Liver (tissue), 9 donors: ENCODE results near the gene ARMH3. TPM values are rescaled to one million over a fixed set of nuclear protein-coding genes. Genes with fewer than 3 reads are reported as not detected.

Experiments used
- DNase-seq: peaks from one replicate; pipeline ENCODE4 v3.0.0-alpha.2; 2017; ENCODE audit warnings: low spot score
- H3K27ac ChIP-seq, 2 donors: one replicate each; pipeline ENCODE4 v1.7.0; 2013; ENCODE audit warnings: inconsistent platforms in 2 of 2, low read length in 2 of 2, control low read depth in 1 of 2, low read depth in 1 of 2, mild to moderate bottlenecking in 1 of 2
- H3K27me3 ChIP-seq, 4 donors: one replicate each; pipeline versions ENCODE4 v1.6.1 to v1.7.0; 2013; ENCODE audit warnings: low read length in 3 of 4, inconsistent platforms in 1 of 4, mild to moderate bottlenecking in 1 of 4, moderate library complexity in 1 of 4; ENCODE audit not compliant: control insufficient read depth in 4 of 4, insufficient read depth in 4 of 4
- H3K36me3 ChIP-seq, 4 donors: one replicate each; pipeline versions ENCODE4 v1.6.1 to v1.7.0; 2013; ENCODE audit warnings: low read length in 3 of 4, mild to moderate bottlenecking in 3 of 4, low read depth in 1 of 4, moderate library complexity in 1 of 4; ENCODE audit not compliant: control insufficient read depth in 4 of 4, insufficient read depth in 3 of 4
- H3K4me1 ChIP-seq, 4 donors: one replicate each; pipeline versions ENCODE4 v1.6.1 to v1.7.0; 2013; ENCODE audit warnings: low read length in 3 of 4, mild to moderate bottlenecking in 3 of 4, moderate library complexity in 1 of 4; ENCODE audit not compliant: control insufficient read depth in 4 of 4, insufficient read depth in 4 of 4
- H3K4me3 ChIP-seq, 3 donors: one replicate each; pipeline versions ENCODE4 v1.6.1 to v1.7.0; 2013; ENCODE audit warnings: low read length in 3 of 3, control low read depth in 1 of 3, low read depth in 1 of 3, mild to moderate bottlenecking in 1 of 3
- H3K9ac ChIP-seq, 2 donors: one replicate each; pipeline ENCODE4 v1.7.0; 2013; ENCODE audit warnings: low read length in 2 of 2, mild to moderate bottlenecking in 2 of 2, moderate library complexity in 2 of 2, control low read depth in 1 of 2, low read depth in 1 of 2
- H3K9me3 ChIP-seq, 4 donors: one replicate each; pipeline versions ENCODE4 v1.6.1 to v1.7.0; 2013; ENCODE audit warnings: low read length in 3 of 4; ENCODE audit not compliant: control insufficient read depth in 4 of 4
- EGR1 ChIP-seq, 2 donors: IDR thresholded peaks; 2 replicates each; pipeline ENCODE4 v1.6.1; 2016 to 2018; ENCODE audit warnings: antibody characterized with exemption in 2 of 2, low read depth in 2 of 2
- FOXA1 ChIP-seq: IDR thresholded peaks from 2 replicates; pipeline ENCODE4 v1.6.1; 2016; ENCODE audit warnings: antibody characterized with exemption
- FOXA2 ChIP-seq: IDR thresholded peaks from 2 replicates; pipeline ENCODE4 v1.6.1; 2016; ENCODE audit warnings: antibody characterized with exemption
- GABPA ChIP-seq, 2 donors: IDR thresholded peaks in 1 of 2; conservative IDR thresholded peaks in 1 of 2; 2 replicates each; pipeline ENCODE4 v1.6.1; 2016; ENCODE audit warnings: antibody characterized with exemption in 2 of 2, mild to moderate bottlenecking in 1 of 2, moderate library complexity in 1 of 2
- HNF4A ChIP-seq, 2 donors: conservative IDR thresholded peaks; 2 replicates each; pipeline ENCODE4 v1.6.1; 2016; ENCODE audit warnings: antibody characterized with exemption in 2 of 2, mild to moderate bottlenecking in 2 of 2
- HNF4G ChIP-seq: IDR thresholded peaks from 2 replicates; pipeline ENCODE4 v1.6.1; 2016; ENCODE audit warnings: antibody characterized with exemption
- JUND ChIP-seq, 2 donors: IDR thresholded peaks; 2 replicates each; pipeline ENCODE4 v1.6.1; 2016; ENCODE audit warnings: antibody characterized with exemption in 2 of 2
- NR2F2 ChIP-seq: IDR thresholded peaks from 2 replicates; pipeline ENCODE4 v1.6.1; 2016; ENCODE audit warnings: antibody characterized with exemption
- RAD21 ChIP-seq, 2 donors: IDR thresholded peaks; 2 replicates each; pipeline ENCODE4 v1.6.1; 2016; ENCODE audit warnings: antibody characterized with exemption in 2 of 2, mild to moderate bottlenecking in 2 of 2
- RXRA ChIP-seq, 2 donors: IDR thresholded peaks; 2 replicates each; pipeline ENCODE4 v1.6.1; 2017 to 2018; ENCODE audit warnings: antibody characterized with exemption in 2 of 2, mild to moderate bottlenecking in 1 of 2
- SP1 ChIP-seq: IDR thresholded peaks from 2 replicates; pipeline ENCODE4 v1.6.1; 2018; ENCODE audit warnings: antibody characterized with exemption, mild to moderate bottlenecking
- TAF1 ChIP-seq: conservative IDR thresholded peaks from 2 replicates; pipeline ENCODE4 v1.6.1; 2016; ENCODE audit warnings: antibody characterized with exemption, mild to moderate bottlenecking
- YY1 ChIP-seq: IDR thresholded peaks from 2 replicates; pipeline ENCODE4 v1.6.1; 2016; ENCODE audit warnings: antibody characterized with exemption, mild to moderate bottlenecking
- WGBS: extraction: QIAGEN DNeasy Blood & Tissue Kit; methylation state at CpG from one replicate; pipeline ENCODE4 v1.1.7; 2013; 5-methylcytosine and 5-hydroxymethylcytosine counted together
- polyA plus RNA-seq, 2 donors: library from polyadenylated mRNA; stranded (reverse) in 1 of 2; unstranded in 1 of 2; fragments of 200-250 nt in 1 of 2; fragments of >200 nt in 1 of 2; fragmentation: Nextera tagmentation in 1 of 2; extraction: Ambion mirVana in 1 of 2; gene quantifications; one replicate each; pipeline versions ENCODE4 v1.2.1 to v1.2.3, GENCODE V29; 2013 to 2015
- total RNA-seq, 2 donors: library from RNA; depleted of rRNA; stranded (reverse); fragments of >200 nt; gene quantifications; one replicate each; pipeline ENCODE4 v1.2.3, GENCODE V29; 2014
- TF ChIP-seq, protein P1 (sequence below): IDR thresholded peaks from 2 replicates; pipeline ENCODE4 v1.6.1; 2016; ENCODE audit warnings: antibody characterized with exemption, mild to moderate bottlenecking
- TF ChIP-seq, protein P2 (sequence below): IDR thresholded peaks from 2 replicates; pipeline ENCODE4 v1.6.1; 2016; ENCODE audit warnings: antibody characterized with exemption
- TF ChIP-seq, protein P3 (sequence below): IDR thresholded peaks from 2 replicates; pipeline ENCODE4 v1.6.1; 2016; ENCODE audit warnings: antibody characterized with exemption
- TF ChIP-seq, protein P4 (sequence below): IDR thresholded peaks from 2 replicates; pipeline ENCODE4 v1.6.1; 2016; ENCODE audit warnings: antibody characterized with exemption
- TF ChIP-seq, protein P5 (sequence below): fragments of 150-350 bp; IDR thresholded peaks from 2 replicates; pipeline ENCODE4 v1.5.1; 2017; ENCODE audit warnings: improper control_type of control experiment, low read depth, low read length; ENCODE audit not compliant: missing input control
- donor health status: healthy.
- donor health status: healthy.
- donor health status: healthy.
- donor health status: healthy.
- donor health status: healthy.

The ARMH3 gene
- total and polyA plus RNA-seq, 4 donors = 5.3 to 14.9 (median 9.2) TPM

DNA sequence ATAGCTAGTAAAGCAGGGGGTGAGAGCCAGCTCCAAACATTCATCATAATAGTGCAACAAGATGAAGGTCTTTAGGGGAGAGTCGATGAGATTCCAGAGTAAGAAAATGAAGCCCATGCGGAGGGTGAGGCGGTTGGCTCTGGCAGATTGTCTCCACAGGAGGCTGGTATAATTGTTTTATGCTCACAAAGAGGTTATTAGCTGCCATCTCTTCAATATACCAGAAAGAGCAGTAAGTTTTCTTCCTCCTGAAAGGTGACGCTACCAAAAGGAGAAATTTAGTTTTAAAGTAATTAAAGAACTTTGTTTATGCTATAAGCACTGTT lies 153.2 kb downstream of the ARMH3 start:
- Histone ChIP-seq H3K27ac (no peak overlapping the region), H3K4me1 (peaks cover 0 to 2% (median under 1%) of the 10 kb centered on the region in 4 donors), H3K9me3 (no peaks in the 10 kb centered on the region), H3K9ac (no peak overlapping the region), H3K27me3 (no peaks in the 10 kb centered on the region), H3K4me3 (no peak overlapping the region), H3K36me3 (peaks cover 0 to 2% (median under 1%) of the 10 kb centered on the region in 4 donors)
- WGBS = 97% methylated on average over 4 of the region's 4 CpGs
- TF ChIP-seq TAF1 (no peak), FOXA1 (no peak), EGR1 (IDR thresholded peaks at IDR 0.05; ENCODE audit: low read depth in 2 of 2) (no peak), FOXA2 (no peak), RAD21 (IDR thresholded peaks at IDR 0.05) (no peak), JUND (IDR thresholded peaks at IDR 0.05) (no peak), SP1 (no peak), GABPA (IDR thresholded peaks at IDR 0.05 in 1 of 2, conservative IDR thresholded peaks at IDR 0.05 in 1 of 2) (no peak), HNF4A (conservative IDR thresholded peaks at IDR 0.05) (no peak), NR2F2 (no peak), HNF4G (no peak), YY1 (no peak), RXRA (IDR thresholded peaks at IDR 0.05) (no peak)
- TF ChIP-seq, protein P1, sequence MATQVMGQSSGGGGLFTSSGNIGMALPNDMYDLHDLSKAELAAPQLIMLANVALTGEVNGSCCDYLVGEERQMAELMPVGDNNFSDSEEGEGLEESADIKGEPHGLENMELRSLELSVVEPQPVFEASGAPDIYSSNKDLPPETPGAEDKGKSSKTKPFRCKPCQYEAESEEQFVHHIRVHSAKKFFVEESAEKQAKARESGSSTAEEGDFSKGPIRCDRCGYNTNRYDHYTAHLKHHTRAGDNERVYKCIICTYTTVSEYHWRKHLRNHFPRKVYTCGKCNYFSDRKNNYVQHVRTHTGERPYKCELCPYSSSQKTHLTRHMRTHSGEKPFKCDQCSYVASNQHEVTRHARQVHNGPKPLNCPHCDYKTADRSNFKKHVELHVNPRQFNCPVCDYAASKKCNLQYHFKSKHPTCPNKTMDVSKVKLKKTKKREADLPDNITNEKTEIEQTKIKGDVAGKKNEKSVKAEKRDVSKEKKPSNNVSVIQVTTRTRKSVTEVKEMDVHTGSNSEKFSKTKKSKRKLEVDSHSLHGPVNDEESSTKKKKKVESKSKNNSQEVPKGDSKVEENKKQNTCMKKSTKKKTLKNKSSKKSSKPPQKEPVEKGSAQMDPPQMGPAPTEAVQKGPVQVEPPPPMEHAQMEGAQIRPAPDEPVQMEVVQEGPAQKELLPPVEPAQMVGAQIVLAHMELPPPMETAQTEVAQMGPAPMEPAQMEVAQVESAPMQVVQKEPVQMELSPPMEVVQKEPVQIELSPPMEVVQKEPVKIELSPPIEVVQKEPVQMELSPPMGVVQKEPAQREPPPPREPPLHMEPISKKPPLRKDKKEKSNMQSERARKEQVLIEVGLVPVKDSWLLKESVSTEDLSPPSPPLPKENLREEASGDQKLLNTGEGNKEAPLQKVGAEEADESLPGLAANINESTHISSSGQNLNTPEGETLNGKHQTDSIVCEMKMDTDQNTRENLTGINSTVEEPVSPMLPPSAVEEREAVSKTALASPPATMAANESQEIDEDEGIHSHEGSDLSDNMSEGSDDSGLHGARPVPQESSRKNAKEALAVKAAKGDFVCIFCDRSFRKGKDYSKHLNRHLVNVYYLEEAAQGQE = no peak
- TF ChIP-seq, protein P2, sequence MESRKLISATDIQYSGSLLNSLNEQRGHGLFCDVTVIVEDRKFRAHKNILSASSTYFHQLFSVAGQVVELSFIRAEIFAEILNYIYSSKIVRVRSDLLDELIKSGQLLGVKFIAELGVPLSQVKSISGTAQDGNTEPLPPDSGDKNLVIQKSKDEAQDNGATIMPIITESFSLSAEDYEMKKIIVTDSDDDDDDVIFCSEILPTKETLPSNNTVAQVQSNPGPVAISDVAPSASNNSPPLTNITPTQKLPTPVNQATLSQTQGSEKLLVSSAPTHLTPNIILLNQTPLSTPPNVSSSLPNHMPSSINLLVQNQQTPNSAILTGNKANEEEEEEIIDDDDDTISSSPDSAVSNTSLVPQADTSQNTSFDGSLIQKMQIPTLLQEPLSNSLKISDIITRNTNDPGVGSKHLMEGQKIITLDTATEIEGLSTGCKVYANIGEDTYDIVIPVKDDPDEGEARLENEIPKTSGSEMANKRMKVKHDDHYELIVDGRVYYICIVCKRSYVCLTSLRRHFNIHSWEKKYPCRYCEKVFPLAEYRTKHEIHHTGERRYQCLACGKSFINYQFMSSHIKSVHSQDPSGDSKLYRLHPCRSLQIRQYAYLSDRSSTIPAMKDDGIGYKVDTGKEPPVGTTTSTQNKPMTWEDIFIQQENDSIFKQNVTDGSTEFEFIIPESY = no peak
- TF ChIP-seq, protein P3, sequence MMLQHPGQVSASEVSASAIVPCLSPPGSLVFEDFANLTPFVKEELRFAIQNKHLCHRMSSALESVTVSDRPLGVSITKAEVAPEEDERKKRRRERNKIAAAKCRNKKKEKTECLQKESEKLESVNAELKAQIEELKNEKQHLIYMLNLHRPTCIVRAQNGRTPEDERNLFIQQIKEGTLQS = no peak
- TF ChIP-seq, protein P4, sequence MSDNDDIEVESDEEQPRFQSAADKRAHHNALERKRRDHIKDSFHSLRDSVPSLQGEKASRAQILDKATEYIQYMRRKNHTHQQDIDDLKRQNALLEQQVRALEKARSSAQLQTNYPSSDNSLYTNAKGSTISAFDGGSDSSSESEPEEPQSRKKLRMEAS = no peak
- no peak for DNase-seq

DNA sequence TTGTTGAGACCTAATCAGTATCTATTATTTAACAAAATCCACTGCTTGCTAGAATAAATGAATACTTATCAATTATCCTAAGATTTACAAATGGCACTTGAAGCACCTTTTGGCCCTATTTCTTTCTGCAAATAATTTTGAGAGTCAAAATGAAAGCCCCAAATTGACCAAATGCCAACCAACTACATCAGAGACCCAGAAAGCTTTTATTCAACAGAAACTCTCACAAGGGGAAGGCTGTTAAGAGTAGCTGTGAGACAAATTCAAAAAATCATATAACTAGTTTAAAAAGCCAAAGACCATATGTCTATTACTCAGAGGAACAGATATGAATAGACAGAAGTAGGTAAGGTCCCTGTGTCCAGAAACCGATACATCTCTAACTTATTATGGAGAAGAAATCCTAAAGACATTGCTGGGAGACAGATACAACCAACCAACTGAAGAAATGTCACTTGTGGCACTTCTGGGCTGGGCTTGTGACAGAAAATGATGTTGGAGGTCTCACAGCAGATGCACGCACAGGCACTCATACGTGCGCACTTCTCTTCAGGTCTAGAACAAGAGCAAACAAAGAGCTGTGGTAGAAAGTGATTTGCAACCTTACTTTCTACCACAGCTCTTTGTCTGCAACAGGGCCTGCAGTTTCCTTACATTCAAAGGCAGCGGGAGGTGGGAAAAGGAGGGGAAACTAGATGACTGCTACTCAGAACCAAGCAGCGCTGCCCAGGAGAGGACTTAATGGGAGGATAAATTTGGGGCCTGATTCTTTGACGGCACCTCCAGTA lies 153.7 kb downstream of the ARMH3 start:
- 95% methylated on average over 7 of the region's 7 CpGs for WGBS
- Histone ChIP-seq H3K9ac (no peak overlapping the region), H3K4me3 (no peak overlapping the region), H3K27ac (no peak overlapping the region), H3K36me3 (peaks cover 0 to 2% (median under 1%) of the 10 kb centered on the region in 4 donors), H3K4me1 (peaks cover 0 to 7% (median 2%) of the 10 kb centered on the region in 4 donors), H3K27me3 (no peaks in the 10 kb centered on the region), H3K9me3 (no peaks in the 10 kb centered on the region)
- no peak for DNase-seq
- no peak for TF ChIP-seq FOXA2
- TF ChIP-seq, protein P4 = no peak
- no peak for TF ChIP-seq FOXA1
- TF ChIP-seq, protein P1 = no peak
- no peak for TF ChIP-seq TAF1
- TF ChIP-seq, protein P5, sequence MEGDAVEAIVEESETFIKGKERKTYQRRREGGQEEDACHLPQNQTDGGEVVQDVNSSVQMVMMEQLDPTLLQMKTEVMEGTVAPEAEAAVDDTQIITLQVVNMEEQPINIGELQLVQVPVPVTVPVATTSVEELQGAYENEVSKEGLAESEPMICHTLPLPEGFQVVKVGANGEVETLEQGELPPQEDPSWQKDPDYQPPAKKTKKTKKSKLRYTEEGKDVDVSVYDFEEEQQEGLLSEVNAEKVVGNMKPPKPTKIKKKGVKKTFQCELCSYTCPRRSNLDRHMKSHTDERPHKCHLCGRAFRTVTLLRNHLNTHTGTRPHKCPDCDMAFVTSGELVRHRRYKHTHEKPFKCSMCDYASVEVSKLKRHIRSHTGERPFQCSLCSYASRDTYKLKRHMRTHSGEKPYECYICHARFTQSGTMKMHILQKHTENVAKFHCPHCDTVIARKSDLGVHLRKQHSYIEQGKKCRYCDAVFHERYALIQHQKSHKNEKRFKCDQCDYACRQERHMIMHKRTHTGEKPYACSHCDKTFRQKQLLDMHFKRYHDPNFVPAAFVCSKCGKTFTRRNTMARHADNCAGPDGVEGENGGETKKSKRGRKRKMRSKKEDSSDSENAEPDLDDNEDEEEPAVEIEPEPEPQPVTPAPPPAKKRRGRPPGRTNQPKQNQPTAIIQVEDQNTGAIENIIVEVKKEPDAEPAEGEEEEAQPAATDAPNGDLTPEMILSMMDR = no peak
- TF ChIP-seq, protein P3 = no peak
- TF ChIP-seq HNF4A (conservative IDR thresholded peaks at IDR 0.05) = no peak
- TF ChIP-seq RXRA (IDR thresholded peaks at IDR 0.05) = no peak
- no peak for TF ChIP-seq RAD21 (IDR thresholded peaks at IDR 0.05)
- TF ChIP-seq JUND (IDR thresholded peaks at IDR 0.05) = no peak
